Testis (tissue), 3 donors: Measurements from ENCODE around the gene FOXN1. TPM values are rescaled to one million over a fixed set of nuclear protein-coding genes. Genes with fewer than 3 reads are reported as not detected.

Source experiments
- DNase-seq: peaks from one replicate; pipeline ENCODE4 v3.0.0-alpha.2; 2019
- H3K27ac ChIP-seq, 2 donors: fragments of 200-600 bp; sonication (generic); one replicate each; pipeline ENCODE4 v1.5.1; 2019
- H3K27me3 ChIP-seq: fragments of 200-600 bp; sonication (generic); one replicate; pipeline ENCODE4 v1.5.1; 2019
- H3K36me3 ChIP-seq: fragments of 200-600 bp; sonication (generic); one replicate; pipeline ENCODE4 v1.5.1; 2017; ENCODE audit warnings: low read depth; ENCODE audit errors: missing control alignments
- H3K4me1 ChIP-seq: fragments of 200-600 bp; sonication (generic); one replicate; pipeline ENCODE4 v1.5.1; 2019
- H3K4me3 ChIP-seq, 2 donors: fragments of 200-600 bp; sonication (generic); one replicate each; pipeline ENCODE4 v1.5.1; 2017 to 2019
- H3K9me3 ChIP-seq: fragments of 200-600 bp; sonication (generic); one replicate; pipeline ENCODE4 v1.5.1; 2017
- CTCF ChIP-seq, 3 experiments: fragments of 450-650 bp in 2 of 3; fragments of 200-600 bp in 1 of 3; sonication (generic) in 1 of 3; IDR thresholded peaks; one replicate each; pipeline ENCODE4 v1.5.1; 2016 to 2019; ENCODE audit warnings: antibody characterized with exemption in 3 of 3, mild to moderate bottlenecking in 2 of 3, moderate library complexity in 1 of 3
- POLR2A ChIP-seq: fragments of 450-650 bp; IDR thresholded peaks from one replicate; pipeline ENCODE4 v1.6.1; 2017; ENCODE audit warnings: antibody characterized with exemption, mild to moderate bottlenecking, moderate library complexity
- WGBS, 2 donors: methylation state at CpG; one replicate each; pipeline ENCODE4 v1.1.5; 2018; 5-methylcytosine and 5-hydroxymethylcytosine counted together
- intact Hi-C: fragments of 100-400 bp; cut with DNase I; formaldehyde crosslinking; loops from one replicate; pipeline ENCODE4 v1.15.1; 2023; ENCODE audit warnings: low total_unique reads
- polyA plus RNA-seq: library from polyadenylated mRNA; stranded (reverse); fragments of 350-450 nt; fragmentation: Illumina TruSeq; extraction: RNeasy Lipid Tissue Mini Kit (QIAGEN cat#74804); gene quantifications from one replicate; pipeline ENCODE4 v1.2.3, GENCODE V29; 2014; ENCODE audit warnings: low read depth, low replicate concordance; ENCODE audit not compliant: insufficient read depth
- total RNA-seq, 2 donors: library from RNA; depleted of rRNA; stranded (reverse); fragments of >200 nt; gene quantifications; one replicate each; pipeline ENCODE4 v1.2.3, GENCODE V29; 2016

FOXN1 gene
- total and polyA plus RNA-seq, 3 donors from 2014 or later = 0.24 to 0.69 (median 0.50) TPM

GRCh38 chr17:28476076-28476865, 29.9 kb upstream of the FOXN1 start:
- no peaks in the 10 kb centered on the region for H3K4me1 ChIP-seq
- DNase-seq = no peak
- 90 to 94% methylated on average over 11 of the region's 11 CpGs for WGBS, 2 donors
- H3K27me3 ChIP-seq = no peaks in the 10 kb centered on the region
- no peaks in the 10 kb centered on the region for H3K36me3 ChIP-seq
- intact Hi-C loops = no loop called here
- no peak overlapping the region for H3K27ac ChIP-seq
- H3K9me3 ChIP-seq = no peaks in the 10 kb centered on the region
- TF ChIP-seq CTCF (IDR thresholded peaks at IDR 0.05) (no peak), POLR2A (no peak)
- H3K4me3 ChIP-seq = no peak overlapping the region

GRCh38 chr17:28477928-28478327, 28.2 kb upstream of the FOXN1 start:
- Histone ChIP-seq H3K4me1 (no peaks in the 10 kb centered on the region), H3K9me3 (no peaks in the 10 kb centered on the region), H3K27ac (no peak overlapping the region), H3K27me3 (no peaks in the 10 kb centered on the region), H3K36me3 (no peaks in the 10 kb centered on the region), H3K4me3 (no peak overlapping the region)
- no peak for DNase-seq
- TF ChIP-seq CTCF (IDR thresholded peaks at IDR 0.05) = no peak
- TF ChIP-seq POLR2A = no peak
- intact Hi-C loops = no loop called here
- WGBS, 2 donors = 94 to 96% methylated on average over 7 of the region's 7 CpGs

GRCh38 chr17:28478712-28479615, 27.2 kb upstream of the FOXN1 start:
- WGBS, 2 donors = 75 to 85% methylated on average over 3 of the region's 3 CpGs
- no peak for DNase-seq
- intact Hi-C loops = no loop called here
- Histone ChIP-seq H3K36me3 (no peaks in the 10 kb centered on the region), H3K9me3 (no peaks in the 10 kb centered on the region), H3K4me3 (no peak overlapping the region), H3K27me3 (no peaks in the 10 kb centered on the region), H3K27ac (no peak overlapping the region), H3K4me1 (no peaks in the 10 kb centered on the region)
- TF ChIP-seq CTCF (IDR thresholded peaks at IDR 0.05) = no peak
- TF ChIP-seq POLR2A = no peak

GRCh38 chr17:28480278-28480677, 25.9 kb upstream of the FOXN1 start:
- no peak for TF ChIP-seq POLR2A
- TF ChIP-seq CTCF (IDR thresholded peaks at IDR 0.05) = no peak
- no peaks in the 10 kb centered on the region for H3K4me1 ChIP-seq
- WGBS, 2 donors = 85 to 93% methylated on average over 5 of the region's 5 CpGs
- no peak overlapping the region for H3K4me3 ChIP-seq
- H3K9me3 ChIP-seq = no peaks in the 10 kb centered on the region
- H3K27me3 ChIP-seq = no peaks in the 10 kb centered on the region
- intact Hi-C loops = no loop called here
- H3K27ac ChIP-seq = no peak overlapping the region
- no peaks in the 10 kb centered on the region for H3K36me3 ChIP-seq
- DNase-seq = no peak
